Ishikawa (cell line): Measurements from ENCODE around the gene PLA2R1.
A peak's percentile ranks its signal among the peaks of the same experiment; 100 is the strongest.

Source experiments
- CEBPB ChIP-seq: IDR thresholded peaks from 2 replicates; pipeline ENCODE4 v1.6.1; 2012
- EGR1 ChIP-seq: IDR thresholded peaks from 2 replicates; pipeline ENCODE4 v1.6.1; 2012
- EP300 ChIP-seq: IDR thresholded peaks from 2 replicates; pipeline ENCODE4 v1.6.1; 2012; ENCODE audit warnings: borderline replicate concordance
- FOXM1 ChIP-seq: IDR thresholded peaks from 2 replicates; pipeline ENCODE4 v1.6.1; 2012; ENCODE audit warnings: low read depth, borderline replicate concordance
- NFIC ChIP-seq: IDR thresholded peaks from 2 replicates; pipeline ENCODE4 v1.6.1; 2012
- RAD21 ChIP-seq: IDR thresholded peaks from 2 replicates; pipeline ENCODE4 v1.6.1; 2012; ENCODE audit warnings: low read depth
- TAF1 ChIP-seq: IDR thresholded peaks from 2 replicates; pipeline ENCODE4 v1.6.1; 2012; ENCODE audit warnings: low read depth, mild to moderate bottlenecking
- TCF12 ChIP-seq: IDR thresholded peaks from 2 replicates; pipeline ENCODE4 v1.6.1; 2012; ENCODE audit warnings: low read depth
- TEAD4 ChIP-seq: IDR thresholded peaks from 2 replicates; pipeline ENCODE4 v1.6.1; 2012
- YY1 ChIP-seq: IDR thresholded peaks from 2 replicates; pipeline ENCODE4 v1.6.1; 2012; ENCODE audit warnings: low read depth
- ZBTB7A ChIP-seq: IDR thresholded peaks from 2 replicates; pipeline ENCODE4 v1.6.1; 2012; ENCODE audit warnings: low read depth
- TF ChIP-seq, protein P1 (sequence below): IDR thresholded peaks from 2 replicates; pipeline ENCODE4 v1.6.1; 2012
- TF ChIP-seq, protein P2 (sequence below): IDR thresholded peaks from 2 replicates; pipeline ENCODE4 v1.6.1; 2012
- TF ChIP-seq, protein P3 (sequence below): IDR thresholded peaks from 2 replicates; pipeline ENCODE4 v1.6.1; 2012; ENCODE audit warnings: low read depth, mild to moderate bottlenecking

The PLA2R1 gene

DNA sequence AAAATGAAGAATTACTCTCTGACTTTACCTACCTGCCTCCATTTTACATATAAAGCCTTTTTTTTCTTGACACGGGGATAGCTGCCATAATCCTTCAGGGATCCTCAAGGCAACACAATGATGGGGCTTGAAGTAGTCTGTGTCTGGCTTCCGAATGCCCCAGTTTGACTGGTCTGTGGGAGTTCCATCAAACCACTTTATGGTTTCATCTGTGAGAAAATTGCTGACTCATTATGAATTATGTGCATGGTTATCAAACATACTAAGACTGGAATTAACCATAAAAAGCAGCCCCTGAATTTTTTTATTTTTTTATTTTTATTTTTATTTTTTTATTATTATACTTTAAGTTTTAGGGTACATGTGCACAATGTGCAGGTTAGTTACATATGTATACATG lies 117.5 kb downstream of the PLA2R1 start:
- no peak for TF ChIP-seq EGR1
- TF ChIP-seq FOXM1: no peak
- TF ChIP-seq TAF1: no peak

DNA sequence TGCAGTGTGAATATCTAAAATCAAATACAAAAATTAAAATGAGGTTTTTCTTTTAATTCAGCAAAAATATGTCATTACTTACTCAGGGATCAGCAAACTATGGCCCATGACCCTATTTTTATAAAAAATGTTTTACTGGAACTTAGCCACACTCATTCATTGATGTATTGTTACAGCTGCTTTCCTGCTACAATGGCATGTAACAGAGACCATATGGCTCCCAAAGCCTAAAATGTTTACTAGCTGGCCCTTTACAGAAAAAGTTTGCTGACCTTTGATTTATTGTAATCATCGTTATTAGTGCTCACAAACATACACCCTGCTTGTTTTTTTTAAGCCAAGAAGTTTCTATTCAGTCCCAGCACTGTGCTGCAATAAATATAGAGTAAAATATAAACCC lies 120.3 kb downstream of the PLA2R1 start:
- no peak for TF ChIP-seq TEAD4
- TF ChIP-seq, protein P1, sequence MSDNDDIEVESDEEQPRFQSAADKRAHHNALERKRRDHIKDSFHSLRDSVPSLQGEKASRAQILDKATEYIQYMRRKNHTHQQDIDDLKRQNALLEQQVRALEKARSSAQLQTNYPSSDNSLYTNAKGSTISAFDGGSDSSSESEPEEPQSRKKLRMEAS: no peak
- TF ChIP-seq FOXM1: no peak
- TF ChIP-seq TAF1: no peak
- TF ChIP-seq EGR1: no peak
- TF ChIP-seq RAD21: no peak
- TF ChIP-seq, protein P2, sequence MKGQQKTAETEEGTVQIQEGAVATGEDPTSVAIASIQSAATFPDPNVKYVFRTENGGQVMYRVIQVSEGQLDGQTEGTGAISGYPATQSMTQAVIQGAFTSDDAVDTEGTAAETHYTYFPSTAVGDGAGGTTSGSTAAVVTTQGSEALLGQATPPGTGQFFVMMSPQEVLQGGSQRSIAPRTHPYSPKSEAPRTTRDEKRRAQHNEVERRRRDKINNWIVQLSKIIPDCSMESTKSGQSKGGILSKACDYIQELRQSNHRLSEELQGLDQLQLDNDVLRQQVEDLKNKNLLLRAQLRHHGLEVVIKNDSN: no peak
- TF ChIP-seq, protein P3, sequence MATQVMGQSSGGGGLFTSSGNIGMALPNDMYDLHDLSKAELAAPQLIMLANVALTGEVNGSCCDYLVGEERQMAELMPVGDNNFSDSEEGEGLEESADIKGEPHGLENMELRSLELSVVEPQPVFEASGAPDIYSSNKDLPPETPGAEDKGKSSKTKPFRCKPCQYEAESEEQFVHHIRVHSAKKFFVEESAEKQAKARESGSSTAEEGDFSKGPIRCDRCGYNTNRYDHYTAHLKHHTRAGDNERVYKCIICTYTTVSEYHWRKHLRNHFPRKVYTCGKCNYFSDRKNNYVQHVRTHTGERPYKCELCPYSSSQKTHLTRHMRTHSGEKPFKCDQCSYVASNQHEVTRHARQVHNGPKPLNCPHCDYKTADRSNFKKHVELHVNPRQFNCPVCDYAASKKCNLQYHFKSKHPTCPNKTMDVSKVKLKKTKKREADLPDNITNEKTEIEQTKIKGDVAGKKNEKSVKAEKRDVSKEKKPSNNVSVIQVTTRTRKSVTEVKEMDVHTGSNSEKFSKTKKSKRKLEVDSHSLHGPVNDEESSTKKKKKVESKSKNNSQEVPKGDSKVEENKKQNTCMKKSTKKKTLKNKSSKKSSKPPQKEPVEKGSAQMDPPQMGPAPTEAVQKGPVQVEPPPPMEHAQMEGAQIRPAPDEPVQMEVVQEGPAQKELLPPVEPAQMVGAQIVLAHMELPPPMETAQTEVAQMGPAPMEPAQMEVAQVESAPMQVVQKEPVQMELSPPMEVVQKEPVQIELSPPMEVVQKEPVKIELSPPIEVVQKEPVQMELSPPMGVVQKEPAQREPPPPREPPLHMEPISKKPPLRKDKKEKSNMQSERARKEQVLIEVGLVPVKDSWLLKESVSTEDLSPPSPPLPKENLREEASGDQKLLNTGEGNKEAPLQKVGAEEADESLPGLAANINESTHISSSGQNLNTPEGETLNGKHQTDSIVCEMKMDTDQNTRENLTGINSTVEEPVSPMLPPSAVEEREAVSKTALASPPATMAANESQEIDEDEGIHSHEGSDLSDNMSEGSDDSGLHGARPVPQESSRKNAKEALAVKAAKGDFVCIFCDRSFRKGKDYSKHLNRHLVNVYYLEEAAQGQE: no peak

DNA sequence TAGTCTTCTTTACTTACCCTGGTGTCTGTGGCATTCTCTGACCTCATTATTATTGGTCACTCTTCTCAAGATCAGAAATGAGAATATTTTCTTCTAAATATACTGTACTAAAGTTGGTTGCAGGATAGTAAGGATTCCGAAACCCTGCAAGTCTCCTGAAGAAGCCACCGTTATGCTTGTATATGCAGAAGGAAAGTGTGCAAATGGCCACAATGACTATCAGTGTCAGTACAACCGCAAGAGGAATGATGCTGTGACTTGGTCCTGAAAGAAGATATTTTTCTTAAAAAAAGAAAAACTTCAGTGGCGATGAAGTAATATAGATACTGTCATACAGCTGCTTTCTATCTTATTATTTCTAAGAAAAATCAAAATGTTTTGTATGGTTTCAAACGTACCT lies 120.7 kb downstream of the PLA2R1 start:
- TF ChIP-seq, protein P3: no peak

DNA sequence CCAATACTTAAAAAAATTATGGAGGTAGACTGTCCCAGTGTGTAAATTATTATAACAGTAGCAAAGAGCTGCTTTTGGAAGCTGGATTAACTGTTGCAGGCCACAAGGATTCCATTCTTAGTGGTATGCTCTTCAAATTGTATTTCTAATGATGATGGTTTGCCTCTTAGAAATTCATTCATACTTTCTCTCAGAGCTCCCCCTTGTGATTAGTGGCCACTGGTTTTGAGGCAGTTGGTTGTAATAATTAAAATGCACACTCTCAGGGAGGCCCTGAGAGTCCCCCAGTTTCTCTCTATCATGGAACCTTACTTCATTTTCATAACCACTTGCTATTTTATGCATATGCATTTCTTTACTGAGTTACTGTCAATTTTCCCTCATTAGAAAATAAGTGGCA lies 122.5 kb downstream of the PLA2R1 start:
- TF ChIP-seq RAD21 (peak; percentile 60), TCF12 (no peak)

DNA sequence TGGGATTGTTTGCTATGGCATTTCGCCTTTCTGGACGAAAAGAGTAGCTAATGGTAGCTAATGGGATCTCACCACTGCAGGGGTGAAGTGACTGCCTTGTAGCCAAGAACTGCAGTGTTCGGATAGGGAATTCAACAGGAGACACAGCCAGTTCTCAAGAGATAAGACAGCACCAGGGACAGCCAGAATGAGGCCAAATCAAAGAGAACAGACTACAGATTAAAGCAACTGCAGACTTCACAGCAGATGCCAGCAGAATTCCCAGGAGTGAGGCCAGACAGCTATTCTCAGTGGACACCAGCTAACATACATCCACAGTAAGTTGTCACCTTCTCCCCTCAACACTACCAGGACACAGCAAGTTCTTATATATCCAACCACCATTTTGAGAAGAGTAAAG lies 124.0 kb downstream of the PLA2R1 start:
- TF ChIP-seq RAD21: no peak
- TF ChIP-seq, protein P2: no peak
- TF ChIP-seq, protein P3: no peak
- TF ChIP-seq TEAD4: no peak
- no peak for TF ChIP-seq EP300
- no peak for TF ChIP-seq TAF1
- TF ChIP-seq FOXM1: no peak
- TF ChIP-seq CEBPB: no peak
- TF ChIP-seq TCF12: no peak
- TF ChIP-seq NFIC: no peak
- TF ChIP-seq, protein P1: no peak
- no peak for TF ChIP-seq ZBTB7A

DNA sequence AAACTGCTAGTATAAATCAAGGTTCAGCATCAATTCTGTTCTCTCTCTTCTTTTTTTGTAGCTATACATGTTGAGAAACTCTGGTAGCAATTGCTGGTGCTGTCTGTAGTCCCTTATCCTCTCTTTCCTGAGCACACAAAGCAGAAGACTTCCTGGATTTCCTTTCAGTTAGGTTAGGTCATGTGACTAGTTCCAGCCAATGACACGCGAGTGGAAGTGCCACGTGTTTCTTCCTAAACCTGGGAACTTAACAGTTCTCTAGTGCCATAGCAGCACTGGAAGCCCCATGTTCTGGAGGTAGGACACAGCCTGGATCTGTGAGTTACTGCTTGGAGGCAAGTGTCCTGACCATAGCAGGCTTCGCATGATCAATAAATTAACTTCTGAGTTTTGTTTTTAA lies 125.9 kb downstream of the PLA2R1 start:
- TF ChIP-seq, protein P2: peak; percentile 79
- TF ChIP-seq YY1: no peak
